GM18909 (cell line): Measurements from ENCODE around the gene PRR3.
A peak's percentile ranks its signal among the peaks of the same experiment; 100 is the strongest.

Experiments used
- ATAC-seq: cut with Tn5 transposase; IDR thresholded peaks from one replicate; pipeline ENCODE4 v1.9.1; 2021; ENCODE audit warnings: mild to moderate bottlenecking; ENCODE audit not compliant: unreplicated experiment, poor library complexity

The PRR3 gene

DNA sequence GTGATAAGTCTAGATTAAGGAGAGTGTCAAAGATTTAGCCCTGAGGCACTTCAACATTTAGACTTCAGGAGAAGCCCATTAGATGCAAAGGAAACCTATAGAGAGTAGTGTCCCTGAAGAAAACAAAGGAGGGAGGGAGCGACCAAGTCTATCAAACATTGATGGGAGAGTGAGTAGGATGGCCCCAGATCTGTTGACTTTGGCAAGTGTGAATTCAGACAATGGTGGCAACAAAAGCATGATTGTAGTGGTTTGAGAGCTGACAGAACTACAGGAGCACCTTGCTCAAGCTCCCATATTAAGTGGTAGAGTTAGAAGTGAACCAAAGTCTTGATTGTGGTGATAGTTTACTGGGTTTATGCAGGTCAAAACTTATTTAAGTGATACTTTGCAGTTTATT, 13.2 kb downstream of the PRR3 start:
- no peak for ATAC-seq

DNA sequence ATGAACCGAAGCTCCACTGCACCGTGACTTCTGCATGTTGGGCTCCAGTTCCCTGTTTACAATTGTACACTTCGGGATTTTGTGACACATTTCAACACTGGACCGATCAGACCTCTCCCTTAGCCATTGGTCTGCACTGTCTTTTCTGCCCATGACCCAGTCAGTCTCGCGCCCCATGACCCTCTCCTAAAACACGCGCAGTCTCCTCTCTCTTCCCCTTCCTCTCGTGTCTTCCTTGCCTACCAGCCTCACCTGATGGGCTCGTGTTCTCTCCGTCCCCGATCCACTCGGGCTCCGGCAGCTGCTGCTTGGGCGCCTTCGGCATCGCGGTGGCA, 13.6 kb downstream of the PRR3 start:
- ATAC-seq, result peak; percentile 22

DNA sequence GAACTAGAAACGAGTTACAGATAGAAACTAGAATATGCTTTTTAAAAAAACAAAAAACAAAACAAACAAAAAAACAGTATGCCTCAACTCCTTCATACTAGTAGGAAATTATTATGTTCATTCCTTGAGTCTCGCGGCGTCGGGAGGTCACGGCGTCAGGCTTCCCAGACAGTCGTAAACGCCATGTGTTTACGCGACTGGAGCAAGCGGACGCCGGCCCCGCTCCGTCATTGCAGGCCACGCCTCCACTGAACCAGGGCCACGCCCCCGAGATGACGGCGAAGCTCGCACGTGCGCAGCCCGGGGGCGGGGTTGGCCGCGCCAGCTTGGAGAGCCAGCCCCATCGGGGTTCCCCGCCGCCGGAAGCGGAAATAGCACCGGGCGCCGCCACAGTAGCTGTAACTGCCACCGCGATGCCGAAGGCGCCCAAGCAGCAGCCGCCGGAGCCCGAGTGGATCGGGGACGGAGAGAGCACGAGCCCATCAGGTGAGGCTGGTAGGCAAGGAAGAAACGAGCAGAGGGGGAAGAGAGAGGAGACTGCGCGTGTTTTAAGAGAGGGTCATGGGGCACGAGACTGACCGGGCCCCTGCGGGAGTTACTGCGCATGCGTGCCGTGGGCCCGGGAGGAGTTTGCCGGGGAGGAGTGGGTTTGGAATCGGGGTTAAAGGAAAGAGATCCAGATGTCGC, 14.1 kb downstream of the PRR3 start, which contains the start of gene ABCF1:
ABCF1 (plus strand) TSS at position 368 of the 687 bp plus-strand sequence; CDS start at position 414, 46 bp downstream.
- ATAC-seq, result peak; percentile 94

DNA sequence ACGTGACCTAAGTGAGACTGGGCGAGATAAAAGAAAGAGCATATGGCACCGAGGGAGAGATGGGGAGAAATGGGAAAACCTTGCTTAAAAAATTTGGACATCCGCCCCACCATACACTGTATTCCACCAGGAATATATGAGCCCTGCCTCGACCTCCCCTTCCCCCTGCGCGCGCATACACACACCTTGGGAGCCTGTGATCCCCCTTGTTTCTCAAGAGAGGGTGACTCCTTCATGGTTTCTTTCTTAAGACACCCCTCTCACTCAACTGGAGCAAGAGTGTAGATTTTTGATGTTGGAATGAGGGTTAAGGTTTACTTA, 14.6 kb downstream of the PRR3 start:
- ATAC-seq, result no peak

DNA sequence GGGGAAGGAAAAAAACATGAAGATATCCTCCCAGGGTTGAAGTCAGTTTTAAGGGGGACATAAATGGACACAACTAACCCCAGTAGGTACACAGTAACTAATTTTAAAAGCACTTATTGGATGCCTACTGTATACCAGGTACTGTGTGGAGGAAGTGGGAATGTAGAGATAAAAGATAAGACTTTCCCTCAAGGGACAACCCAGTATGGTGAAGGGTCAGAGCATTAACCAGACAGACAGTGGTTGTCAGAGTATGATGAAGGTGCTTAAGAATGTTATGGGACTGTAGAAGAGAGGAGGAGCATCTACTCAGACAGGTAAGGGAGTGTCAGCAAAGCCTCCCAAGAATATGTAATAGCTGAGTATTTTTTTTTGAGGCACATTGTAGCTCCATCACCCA, 15.1 kb downstream of the PRR3 start:
- ATAC-seq, result no peak

DNA sequence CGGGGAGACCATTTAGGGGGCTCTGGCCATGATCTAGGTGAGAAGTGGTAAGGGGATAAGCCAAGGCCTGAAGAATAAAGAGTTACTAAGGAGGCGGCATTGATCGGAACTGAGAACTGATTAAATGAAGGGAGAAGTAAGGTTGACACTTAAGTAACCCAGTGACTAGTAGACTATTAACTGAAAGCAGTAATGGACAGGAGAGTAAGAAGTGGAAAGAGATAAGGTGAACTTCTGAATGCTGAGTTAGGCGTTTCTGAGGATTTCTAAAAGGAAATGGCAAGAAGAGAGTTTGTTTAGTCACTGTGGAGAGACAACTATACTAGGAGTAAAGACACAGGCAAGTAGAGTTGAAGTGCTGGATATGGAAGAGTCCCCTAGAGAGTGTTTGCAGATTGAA, 16.0 kb downstream of the PRR3 start:
- ATAC-seq, result no peak

DNA sequence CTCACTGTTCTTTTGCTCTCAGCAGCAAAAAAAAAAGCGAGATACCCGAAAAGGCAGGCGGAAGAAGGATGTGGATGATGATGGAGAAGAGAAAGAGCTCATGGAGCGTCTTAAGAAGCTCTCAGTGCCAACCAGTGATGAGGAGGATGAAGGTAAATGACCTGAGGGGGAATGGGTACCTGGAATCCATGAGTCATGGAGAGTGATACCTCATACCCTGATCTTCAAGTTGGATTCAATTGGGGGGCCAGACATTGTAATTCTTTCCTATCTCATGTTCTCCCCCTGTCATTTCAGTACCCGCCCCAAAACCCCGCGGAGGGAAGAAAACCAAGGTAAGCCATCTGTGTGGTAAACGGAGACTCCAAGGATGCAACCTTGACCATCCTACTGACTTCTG, 21.0 kb downstream of the PRR3 start:
- no peak for ATAC-seq

DNA sequence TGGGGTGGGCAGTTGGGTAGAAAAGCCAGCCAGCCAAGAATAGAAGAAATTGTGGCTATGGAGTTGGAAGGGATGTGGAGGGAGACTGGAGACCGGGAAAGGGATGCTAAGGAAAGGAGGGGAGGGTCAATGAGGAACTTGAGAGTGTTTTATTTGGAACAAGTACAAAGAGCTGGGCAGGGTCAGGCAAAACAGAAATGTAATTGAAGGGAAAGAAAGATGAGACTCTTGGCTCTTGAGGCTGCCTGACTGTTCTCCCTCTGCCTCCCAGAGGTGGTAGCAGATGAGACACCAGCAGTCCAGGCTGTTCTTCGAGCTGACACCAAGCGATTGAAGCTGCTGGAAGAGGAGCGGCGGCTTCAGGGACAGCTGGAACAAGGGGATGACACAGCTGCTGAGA, 26.8 kb downstream of the PRR3 start:
- no peak for ATAC-seq

DNA sequence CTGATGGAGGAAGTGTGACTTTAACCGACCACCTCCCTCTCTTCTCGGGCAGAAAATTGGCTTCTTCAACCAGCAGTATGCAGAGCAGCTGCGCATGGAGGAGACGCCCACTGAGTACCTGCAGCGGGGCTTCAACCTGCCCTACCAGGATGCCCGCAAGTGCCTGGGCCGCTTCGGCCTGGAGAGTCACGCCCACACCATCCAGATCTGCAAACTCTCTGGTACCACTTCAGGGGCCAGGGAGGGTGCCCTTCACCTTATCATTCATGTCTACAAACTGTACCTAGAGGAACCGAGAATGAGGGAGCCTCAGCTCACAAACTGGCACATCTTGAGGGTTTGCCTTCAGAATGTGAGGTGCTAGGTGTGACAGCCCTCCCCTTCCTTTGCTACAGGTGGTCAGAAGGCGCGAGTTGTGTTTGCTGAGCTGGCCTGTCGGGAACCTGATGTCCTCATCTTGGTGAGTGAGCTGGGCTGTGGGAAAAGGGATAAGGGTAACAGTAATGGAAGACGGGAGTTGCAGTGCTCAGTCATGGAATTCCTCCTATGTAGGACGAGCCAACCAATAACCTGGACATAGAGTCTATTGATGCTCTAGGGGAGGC, 32.8 kb downstream of the PRR3 start:
- no peak for ATAC-seq

DNA sequence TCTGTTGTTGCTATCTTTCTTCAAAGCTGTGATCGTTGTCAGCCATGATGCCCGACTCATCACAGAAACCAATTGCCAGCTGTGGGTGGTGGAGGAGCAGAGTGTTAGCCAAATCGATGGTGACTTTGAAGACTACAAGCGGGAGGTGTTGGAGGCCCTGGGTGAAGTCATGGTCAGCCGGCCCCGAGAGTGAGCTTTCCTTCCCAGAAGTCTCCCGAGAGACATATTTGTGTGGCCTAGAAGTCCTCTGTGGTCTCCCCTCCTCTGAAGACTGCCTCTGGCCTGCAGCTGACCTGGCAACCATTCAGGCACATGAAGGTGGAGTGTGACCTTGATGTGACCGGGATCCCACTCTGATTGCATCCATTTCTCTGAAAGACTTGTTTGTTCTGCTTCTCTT, 33.4 kb downstream of the PRR3 start:
- no peak for ATAC-seq

DNA sequence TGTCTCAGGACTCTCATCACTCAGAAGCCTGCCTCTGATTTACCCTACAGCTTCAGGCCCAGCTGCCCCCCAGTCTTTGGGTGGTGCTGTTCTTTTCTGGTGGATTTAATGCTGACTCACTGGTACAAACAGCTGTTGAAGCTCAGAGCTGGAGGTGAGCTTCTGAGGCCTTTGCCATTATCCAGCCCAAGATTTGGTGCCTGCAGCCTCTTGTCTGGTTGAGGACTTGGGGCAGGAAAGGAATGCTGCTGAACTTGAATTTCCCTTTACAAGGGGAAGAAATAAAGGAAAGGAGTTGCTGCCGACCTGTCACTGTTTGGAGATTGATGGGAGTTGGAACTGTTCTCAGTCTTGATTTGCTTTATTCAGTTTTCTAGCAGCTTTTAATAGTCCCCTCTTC, 33.9 kb downstream of the PRR3 start:
- no peak for ATAC-seq

DNA sequence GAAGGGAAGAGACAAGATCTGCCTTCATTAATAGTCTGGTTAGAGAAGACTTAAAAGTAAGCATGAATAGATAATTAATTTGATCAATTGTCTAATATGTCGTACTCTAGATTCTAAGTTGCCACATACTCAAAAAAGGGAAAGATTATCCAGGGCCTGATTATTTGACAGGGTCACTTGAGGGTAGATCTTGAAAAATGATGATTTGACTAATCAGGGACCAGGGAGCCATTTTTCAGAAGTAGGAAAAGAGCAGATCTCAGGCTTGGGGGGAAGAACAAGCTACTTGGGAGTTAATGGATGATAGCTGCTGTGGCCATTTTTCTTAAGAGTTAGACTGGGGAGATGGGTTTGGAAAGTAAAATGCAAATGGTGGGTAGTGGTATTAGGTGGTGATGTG, 35.2 kb downstream of the PRR3 start:
- no peak for ATAC-seq

DNA sequence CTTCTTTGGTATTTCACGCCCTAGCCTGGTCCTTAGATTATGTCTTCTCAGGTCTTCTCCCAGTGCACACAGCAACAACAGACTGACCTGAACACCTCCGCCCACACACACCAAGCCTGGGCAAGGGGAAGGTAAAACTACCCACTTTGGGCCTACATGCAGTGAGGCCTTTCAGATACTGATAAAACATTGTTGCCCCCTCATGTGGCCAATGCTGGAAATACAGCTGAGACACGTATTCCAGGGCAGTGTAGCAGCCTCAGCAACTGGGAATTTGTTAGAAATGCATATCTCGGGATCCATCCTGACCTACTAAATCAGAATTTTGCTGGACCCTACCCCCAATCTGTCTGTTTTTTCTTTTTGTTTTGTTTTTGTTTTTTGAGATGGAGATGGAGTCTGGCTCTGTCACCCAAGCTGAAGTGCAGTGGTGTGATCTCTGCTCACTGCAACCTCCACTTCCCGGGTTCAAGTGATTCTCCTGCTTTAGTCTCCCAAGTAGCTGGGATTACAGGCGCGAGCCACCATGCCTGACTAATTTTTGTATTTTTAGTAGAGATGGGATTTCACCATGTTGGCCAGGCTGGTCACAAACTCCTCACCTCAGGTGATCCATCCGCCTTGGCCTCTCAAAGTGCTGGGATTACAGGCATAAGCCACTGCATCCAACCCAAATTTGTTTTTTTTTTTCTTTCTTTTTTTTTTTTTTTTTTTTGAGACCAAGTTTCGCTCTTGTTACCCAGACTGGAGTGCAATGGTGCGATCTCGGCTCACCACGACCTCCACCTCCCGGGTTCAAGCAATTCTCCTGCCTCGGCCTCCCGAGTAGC, 40.4 kb downstream of the PRR3 start:
- ATAC-seq, result peak; percentile 59

DNA sequence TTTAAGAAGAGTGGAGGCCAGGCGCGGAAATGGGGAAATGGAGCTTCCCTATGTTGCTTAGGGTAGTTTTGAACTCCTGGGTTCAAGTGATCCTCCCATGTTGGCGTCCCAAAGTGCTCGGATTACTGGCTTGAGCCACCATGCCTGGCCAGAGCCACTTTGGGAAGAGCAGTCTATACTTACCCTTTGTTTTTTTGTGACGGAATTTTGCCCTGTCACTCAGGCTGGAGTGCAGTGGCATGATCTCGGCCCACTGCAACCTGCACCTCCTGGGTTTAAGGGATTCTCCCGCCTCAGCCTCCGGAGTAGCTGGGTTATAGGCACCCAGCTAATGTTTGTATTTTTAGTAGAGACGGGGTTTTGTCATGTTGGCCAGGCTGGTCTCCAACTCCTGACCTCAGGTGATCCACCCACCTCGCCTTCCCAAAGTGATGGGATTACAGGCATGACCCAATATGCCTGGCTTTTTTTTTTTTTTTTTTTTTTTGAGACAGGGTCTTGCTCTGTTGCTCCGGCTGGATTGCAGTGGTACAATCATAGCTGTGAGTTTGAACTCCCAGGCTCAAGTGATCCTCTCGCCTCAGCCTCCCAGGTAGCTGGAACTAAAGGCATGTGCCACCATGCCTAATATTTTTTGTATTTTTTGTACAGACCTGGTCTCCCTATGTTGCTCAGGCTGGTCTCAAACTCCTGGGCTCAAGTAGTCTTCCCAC, 42.0 kb downstream of the PRR3 start:
- no peak for ATAC-seq

DNA sequence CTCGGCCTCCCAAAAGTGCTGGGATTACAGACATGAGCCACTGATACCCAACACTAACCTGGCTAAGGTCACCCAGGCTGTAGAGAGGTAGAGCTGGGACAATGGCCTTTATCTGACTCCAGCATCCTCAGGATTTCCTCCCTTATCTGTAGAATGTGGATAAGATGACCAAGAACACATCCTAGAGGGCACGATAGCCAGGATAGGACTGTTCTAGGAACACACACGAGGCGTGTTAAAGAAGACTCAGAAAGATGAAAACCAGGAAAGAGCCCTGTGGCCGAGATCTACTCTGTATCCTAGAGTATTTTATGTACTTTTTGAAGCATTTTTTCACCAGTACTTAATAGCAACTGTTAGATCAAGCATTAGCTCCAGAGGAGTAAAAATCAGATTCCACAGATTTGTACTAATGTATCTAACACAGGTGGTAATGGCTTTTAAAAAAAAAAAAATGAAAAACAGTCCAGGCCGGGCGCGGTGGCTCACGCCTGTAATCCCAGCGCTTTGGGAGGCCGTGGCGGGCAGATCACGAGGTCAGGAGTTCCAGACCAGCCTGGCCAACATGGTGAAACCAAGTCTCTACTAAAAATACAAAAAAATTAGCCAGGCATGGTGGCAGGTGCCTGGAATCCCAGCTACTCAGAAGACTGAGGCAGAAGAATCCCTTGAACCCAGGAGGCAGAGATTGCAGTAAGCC, 42.7 kb downstream of the PRR3 start:
- no peak for ATAC-seq

DNA sequence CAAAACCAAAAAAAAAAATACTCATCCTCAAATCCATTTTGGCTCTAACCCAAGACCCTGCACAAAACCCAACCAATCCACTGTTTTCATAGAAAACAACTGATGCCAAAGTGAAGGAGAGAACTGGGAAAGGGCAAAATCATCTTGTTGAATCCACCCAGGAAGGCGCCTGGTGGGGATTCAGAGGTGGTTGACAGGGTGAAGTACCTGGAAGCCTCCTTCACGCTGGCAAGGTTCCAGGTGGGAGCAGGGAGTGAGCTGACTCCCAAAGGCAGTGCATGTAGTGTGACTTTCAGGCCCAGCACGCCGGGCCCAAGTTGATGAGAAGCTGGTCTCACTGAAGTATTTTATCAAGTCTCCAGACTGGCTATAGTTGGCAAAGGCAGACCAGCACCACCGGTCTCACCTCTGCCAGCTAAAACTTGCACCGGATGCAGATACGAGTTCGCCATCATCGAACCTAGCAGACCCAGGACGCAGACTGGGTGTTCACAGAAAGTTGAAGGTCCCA, 43.4 kb downstream of the PRR3 start:
- ATAC-seq, result no peak

DNA sequence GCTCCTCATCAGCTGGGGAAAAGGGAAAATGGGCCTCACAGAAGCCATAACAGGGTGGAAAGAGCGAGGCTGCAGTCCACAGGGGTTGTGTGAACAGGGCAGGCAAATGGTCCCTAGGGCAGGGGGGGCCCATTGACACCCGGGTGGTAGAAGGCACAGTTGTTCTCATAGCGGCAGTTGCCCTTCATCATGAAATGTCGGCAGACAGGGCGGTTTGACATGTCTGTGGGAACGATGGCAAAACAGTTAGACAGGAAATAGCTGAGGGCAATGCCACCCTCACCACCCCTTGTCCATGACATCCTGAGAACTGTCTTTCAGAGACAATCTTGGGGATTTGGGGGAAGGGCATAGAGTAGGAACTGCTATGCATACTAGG, 44.3 kb downstream of the PRR3 start:
- no peak for ATAC-seq

DNA sequence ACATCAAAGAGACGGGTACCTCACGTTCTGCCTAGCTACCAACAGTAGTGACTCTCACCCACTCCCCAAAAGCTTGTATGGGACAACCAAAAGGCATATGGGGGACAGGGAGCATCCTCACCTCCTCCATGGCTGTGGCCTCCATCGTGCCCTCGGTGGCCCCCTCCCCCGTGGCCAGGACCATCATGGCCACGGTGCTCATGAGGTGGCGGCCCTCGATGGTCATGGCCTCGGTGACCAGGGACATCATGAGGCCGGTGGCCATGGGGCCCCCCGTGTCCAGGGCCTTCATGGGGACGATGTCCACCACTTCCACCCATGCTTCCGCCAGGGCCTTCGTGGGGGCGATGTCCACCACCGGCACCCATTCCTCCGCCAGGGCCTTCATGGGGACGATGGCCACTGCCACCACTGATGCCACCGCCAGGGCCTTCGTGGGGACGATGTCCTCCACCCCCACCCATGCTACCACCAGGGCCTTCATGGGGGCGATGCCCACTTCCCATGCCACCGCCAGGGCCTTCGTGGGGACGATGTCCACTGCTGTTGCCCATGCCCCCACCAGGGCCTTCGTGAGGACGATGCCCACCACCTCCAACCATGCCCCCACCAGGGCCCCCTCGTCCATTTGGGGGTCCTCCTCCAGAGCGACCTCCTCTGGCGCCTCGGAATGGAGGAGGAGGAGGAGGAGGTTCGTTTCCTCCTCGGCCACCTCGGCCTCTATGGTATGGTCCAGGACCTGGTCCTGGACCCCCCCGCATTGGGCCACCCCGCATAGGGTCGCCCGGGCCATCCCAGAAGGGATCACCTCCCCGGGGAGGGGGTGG, 44.9 kb downstream of the PRR3 start:
- no peak for ATAC-seq

DNA sequence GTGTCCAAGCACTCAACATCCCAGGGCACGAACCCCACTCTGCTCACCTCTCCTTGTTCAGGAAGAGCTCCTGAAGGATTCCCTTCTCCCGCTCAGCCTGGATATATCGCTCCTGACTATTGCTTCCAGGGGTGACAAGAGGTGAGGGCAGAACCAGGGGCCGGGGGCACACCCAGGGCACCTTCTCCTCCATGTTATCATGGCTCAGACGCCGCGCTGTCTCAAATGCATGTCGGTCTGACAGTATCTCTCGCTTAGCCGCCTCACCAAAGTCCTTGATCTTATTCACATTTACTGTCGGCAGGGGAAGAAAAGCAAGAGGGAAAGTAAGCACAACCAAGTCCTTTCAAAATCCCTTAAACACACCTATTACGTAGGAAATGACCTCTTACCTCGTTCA, 46.9 kb downstream of the PRR3 start:
- no peak for ATAC-seq

DNA sequence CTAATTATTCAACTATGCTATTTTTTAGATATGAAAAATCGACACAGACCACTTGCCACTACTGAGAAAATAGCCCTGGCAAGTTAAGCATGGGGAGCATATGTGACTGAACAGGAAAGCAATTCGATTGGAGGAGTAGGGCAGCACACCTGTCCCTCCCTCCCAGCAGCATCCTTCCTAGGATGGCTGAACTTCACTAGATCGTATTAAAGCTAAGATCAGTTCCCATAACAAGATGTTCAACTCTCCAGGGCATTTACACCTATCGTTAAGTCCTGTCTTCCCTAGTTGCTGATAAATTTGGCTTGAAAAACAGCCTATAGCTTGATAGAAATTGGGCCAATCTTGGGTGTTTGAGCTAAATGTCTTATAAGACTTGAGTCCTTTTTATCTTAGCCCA, 53.0 kb downstream of the PRR3 start:
- no peak for ATAC-seq
